ENCODE results near the gene ANKRD37. TPM values are rescaled to one million over a fixed set of nuclear protein-coding genes. Genes with fewer than 3 reads are reported as not detected.

The ANKRD37 gene
- total and polyA plus RNA-seq, 9 of the 15 experiments (the other 6 are each of a cell fraction or from before 2014, with no cell fraction given): 1.3 to 53.7 (median 3.6) TPM

- 92% methylated on average over 12 of the region's 12 CpGs for WGBS (ENCODE audit: insufficient coverage, low coverage, missing lambda C conversion rate)
- BruUV-seq (replicated peaks): no TSS peak
- FAIRE-seq: no peak
- no peak for ATAC-seq
- no peak for DNase-seq (ENCODE audit: extremely low read depth in 1 of 4, low spot score in 3 of 4)
- peaks cover 10 to 16% of the 10 kb centered on the region in 2 experiments; a peak in 3 of 5 replicates for H3K4me1 ChIP-seq (replicated peaks in 1 of 2; ENCODE audit: control insufficient read depth in 2 of 2, insufficient read depth in 2 of 2, low read length in 2 of 2)
- no peak overlapping the region for H3K4me2 ChIP-seq (ENCODE audit: insufficient read depth, low read length)
- no peak overlapping the region for H3K4me3 ChIP-seq
- no peaks in the 10 kb centered on the region for H3K9me1 ChIP-seq (ENCODE audit: control insufficient read depth, insufficient read depth, low read length)
- H3K9me3 ChIP-seq (replicated peaks; ENCODE audit: control insufficient read depth, insufficient read depth, low read depth, low read length): no peaks in the 10 kb centered on the region
- H3K9ac ChIP-seq (ENCODE audit: insufficient read depth in 1 of 2, low read depth in 2 of 2, low read length in 2 of 2): peak overlapping the region in 1 of 2 experiments; percentile 40; a peak in 1 of 4 replicates
- no peak overlapping the region for H2AFZ ChIP-seq (ENCODE audit: low read depth, low read length)
- no peaks in the 10 kb centered on the region for H3K79me2 ChIP-seq (ENCODE audit: control insufficient read depth, insufficient read depth, low read length)
- ChIA-PET CTCF (ENCODE audit: low intra/inter-chr PET ratio) (no interaction called here), POLR2A (interaction anchor here (0.6 to 0.7 kb wide), 2 partner anchors 16 to 150 kb away, joined by 3 read pairs; no protein-coding TSS in a partner anchor)
- intact Hi-C loops (cut with micrococcal nuclease) (no loop called here), in situ Hi-C loops (cut with MboI) (no loop called here)
- no peaks in the 10 kb centered on the region; the same call in 2 of the 3 replicates for H3K36me3 ChIP-seq (ENCODE audit: control insufficient read depth, insufficient read depth, low read length)
- no peaks in the 10 kb centered on the region for H4K20me1 ChIP-seq (replicated peaks; ENCODE audit: control insufficient read depth, insufficient read depth, low read length)
- no peak overlapping the region for H3K27ac ChIP-seq (ENCODE audit: extremely low read depth, low read depth, low read length)
- no peaks in the 10 kb centered on the region for H3K27me3 ChIP-seq (ENCODE audit: control insufficient read depth in 2 of 2, insufficient read depth in 2 of 2, low read length in 2 of 2)
- TF ChIP-seq SREBF2 (CRISPR knock-in tag; IDR thresholded peaks at IDR 0.05): no peak
- TF ChIP-seq ZNF609 (CRISPR knock-in tag; IDR thresholded peaks at IDR 0.05; ENCODE audit: borderline replicate concordance): no peak
- no peak for TF ChIP-seq ZNF3 (CRISPR knock-in tag; IDR thresholded peaks at IDR 0.05)
- no peak for TF ChIP-seq EP400 (IDR thresholded peaks at IDR 0.05)
- no peak for TF ChIP-seq HDAC1 (IDR thresholded peaks at IDR 0.05)
- TF ChIP-seq ZNF717 (CRISPR knock-in tag; IDR thresholded peaks at IDR 0.05): no peak
- TF ChIP-seq ZNF175 (CRISPR knock-in tag; IDR thresholded peaks at IDR 0.05; ENCODE audit: low read depth): no peak
- no peak for TF ChIP-seq GATA2 (CRISPR knock-in tag; IDR thresholded peaks at IDR 0.05)
Observed at GRCh38 chr4:185387957-185388356, 8.7 kb upstream of the ANKRD37 start.

Measured in K562 (cell line).